GM19025 (cell line): ENCODE results near the gene BEND3.
A peak's percentile ranks its signal among the peaks of the same experiment; 100 is the strongest.
"Not testable (repeated sequence)": the region's sequence is repeated elsewhere in the genome, so short reads cannot be mapped to it uniquely, and the experiment has no call there.

Experiments used
- ATAC-seq: cut with Tn5 transposase; IDR thresholded peaks from one replicate; pipeline ENCODE4 v1.9.1; 2021; ENCODE audit warnings: mild to moderate bottlenecking, low read depth, moderate library complexity; ENCODE audit not compliant: unreplicated experiment

The BEND3 gene

DNA sequence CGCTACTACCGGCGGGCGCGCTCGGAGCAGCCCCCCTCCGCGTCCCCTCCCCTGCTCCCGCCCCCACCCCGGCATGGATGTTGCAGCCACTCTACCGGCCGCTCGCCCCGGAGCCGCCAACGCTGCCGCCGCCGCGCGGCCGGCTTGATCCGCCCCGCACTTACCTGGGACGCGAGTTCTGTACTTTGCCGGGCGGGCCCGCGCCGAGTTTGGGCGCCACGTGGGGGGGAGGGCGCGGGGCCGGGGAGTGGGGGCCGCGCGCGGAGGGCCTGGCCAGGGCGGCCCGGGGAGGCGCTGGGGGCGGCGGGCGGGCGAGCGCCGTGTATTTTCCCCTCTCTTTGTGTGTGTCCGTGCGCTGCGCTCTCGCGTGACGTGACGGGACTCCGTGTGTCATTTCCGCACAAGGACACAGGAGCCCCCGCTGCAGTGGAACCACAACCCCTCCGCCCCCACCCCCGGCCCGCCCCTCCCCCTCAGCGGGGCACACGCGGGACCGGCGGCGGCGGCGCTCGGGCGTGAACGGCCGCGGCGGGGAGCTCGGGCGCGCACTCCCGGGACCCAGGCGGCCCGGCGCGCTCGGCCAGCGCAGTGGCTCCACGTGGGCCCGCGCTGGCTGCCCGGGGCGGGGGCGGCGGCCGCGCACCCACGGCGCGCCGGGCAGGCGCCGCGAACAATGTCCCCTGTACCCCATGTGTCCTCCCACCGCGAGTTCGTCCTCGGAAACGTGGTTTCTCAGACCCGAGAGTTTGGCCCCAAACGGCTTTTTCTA, at the start of gene BEND3:
Gene BEND3, minus strand, starts transcription at position 590 of the 769 bp plus-strand sequence. CDS start 16,230 bp downstream, outside the sequence.
- peak; percentile 31 for ATAC-seq

DNA sequence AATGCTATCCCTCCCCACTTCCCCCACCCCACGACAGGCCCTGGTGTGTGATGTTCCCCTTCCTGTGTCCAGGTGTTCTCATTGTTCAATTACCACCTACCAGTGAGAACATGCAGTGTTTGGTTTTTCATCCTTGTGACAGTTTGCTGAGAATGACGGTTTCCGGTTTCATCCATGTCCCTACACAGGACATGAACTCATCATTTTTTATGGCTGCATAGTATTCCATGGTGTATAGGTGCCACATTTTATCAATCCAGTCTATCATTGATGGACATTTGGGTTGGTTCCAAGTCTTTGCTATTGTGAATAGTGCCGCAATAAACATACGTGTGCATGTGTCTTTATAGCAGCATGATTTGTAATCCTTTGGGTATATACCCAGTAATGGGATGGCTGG, 49.0 kb upstream of the BEND3 start:
- ATAC-seq: not testable (repeated sequence)

DNA sequence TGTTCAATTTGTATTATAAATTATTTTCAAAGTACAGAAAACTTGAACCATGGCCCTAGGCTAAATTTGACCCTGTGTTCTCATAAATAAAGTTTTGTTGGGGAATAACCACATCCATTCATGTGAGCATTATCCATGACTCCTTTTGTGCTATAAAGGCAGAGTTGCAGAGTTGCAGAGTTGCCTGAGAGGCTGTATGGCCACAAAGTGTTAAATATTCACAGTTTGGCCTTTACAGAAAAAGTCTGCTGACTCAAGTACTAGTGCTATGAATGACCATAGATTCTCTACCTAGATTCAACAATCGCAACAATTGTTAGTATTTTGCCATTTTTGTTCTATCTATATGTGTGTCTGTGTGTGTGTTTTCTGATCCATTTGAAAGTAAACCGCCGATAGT, 46.2 kb upstream of the BEND3 start:
- ATAC-seq: no peak

DNA sequence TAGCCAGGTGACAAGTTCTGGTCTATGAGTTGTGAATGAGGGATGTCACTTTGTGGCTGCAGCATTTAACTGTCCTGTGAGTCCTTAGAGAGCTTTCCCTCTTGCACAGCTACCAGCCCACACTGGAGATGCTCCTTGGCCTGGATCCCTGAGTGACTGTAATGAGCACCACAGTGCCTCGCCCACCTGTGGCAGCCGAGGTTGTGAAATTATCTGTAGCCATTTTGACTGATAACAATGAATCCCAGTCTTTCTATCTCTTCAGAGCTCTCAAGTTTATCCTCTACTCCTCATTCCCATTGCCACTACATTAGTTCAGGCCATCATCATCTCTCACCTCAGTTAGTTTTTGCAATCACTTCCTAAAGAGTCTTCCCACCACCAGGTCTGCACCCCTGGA, 41.3 kb upstream of the BEND3 start:
- ATAC-seq: no peak

DNA sequence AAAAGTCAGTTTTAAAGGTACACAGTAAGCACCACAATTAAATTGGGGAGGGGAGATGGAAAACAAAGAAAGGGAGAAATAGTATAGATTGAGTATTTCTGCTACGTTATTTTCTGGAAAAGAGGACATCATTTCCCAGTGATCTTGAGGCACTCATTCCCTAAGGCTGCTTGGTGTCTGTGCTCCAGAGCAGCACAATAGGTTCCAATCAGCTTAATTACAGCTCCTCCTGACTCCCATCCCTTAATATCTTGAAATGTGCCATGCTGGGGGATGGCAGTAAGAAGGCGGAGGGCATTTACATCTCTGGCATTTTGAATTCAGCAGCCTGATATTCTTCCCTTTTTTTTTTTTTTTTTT, 39.5 kb upstream of the BEND3 start:
- no peak for ATAC-seq

DNA sequence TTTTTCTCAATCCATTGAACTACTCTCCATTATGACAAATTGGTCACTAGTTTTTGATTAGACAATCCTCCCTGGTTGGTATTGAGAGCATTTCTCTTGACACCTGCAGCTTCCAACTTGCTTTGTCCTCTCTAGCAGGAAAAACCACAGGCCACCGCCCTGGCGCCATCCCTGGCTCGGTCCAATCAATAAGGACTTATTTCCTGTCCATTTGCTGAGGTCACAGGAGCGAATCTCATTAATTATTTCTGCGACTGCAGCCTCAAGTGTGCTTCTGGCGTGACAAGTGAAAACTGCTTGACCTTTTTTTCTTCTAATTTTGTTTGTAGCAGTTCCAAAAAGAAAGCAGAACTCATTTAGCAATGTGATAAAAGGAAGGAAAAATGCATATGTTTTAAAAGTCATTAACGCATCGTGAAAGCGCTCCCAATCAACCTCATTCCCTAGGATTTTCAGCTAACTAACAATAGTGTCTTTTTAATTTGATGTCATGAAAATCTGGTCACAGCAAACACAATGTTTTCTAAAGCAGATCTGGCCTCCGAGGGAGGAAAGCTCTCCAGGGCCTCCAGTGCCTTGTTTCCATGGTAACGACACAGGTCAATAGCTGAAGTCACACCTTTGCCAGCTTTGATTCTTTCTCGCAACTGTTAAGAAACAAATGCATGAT, 39.0 kb upstream of the BEND3 start:
- ATAC-seq: no peak

DNA sequence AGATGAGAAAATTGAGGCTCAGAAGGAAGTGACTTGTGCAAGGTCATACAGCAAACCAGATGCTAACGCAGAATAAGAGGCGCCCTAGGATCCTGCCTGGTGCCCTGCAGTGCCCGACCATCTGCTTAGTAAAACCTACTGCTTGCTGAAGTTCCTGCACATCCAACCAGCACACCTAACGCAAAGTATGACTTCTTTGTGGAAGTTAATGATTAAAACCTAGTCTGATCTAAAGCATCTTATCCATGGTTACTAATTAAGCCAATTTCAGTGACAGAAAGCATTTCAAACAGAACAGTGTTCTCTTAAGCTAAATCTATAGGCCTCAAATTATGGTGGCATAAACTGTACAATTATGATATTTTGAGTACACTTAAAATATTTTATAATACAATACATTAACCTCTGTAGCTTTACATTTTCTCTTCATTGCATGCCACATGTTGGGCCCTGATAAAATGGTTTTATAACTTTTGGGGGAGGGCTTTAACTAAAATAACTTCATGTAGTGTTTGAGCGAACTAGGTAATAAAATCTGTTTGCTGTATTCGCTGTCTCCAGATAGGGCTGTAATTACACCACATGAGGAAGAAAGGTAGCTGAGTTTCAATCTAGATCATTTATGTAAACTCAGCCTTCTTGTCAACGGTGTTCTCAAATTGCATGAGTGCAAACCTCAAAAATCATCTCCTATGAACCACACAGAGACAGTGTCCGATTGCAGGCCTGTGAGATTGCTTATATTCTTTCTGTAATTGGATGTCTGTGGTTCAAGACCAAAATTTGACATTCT, 37.5 kb upstream of the BEND3 start:
- ATAC-seq: no peak

DNA sequence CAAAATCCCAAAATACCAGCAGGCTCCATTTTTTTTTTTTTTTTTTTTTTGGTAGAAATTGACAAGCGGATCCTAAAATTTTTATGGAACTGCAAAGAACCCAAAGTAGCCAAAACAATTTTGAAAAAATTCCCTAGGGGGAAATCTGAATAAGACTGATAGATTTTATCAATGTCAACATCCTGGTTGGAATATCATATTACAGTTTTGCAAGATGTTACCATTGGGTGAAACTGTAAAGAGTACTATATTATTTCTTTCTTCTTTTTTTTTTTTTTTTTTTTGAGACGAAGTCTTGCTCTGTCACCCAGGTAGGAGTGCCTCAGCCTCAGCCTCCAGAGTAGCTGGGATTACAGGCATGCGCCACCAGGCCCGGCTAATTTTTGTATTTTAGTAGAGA, 29.4 kb upstream of the BEND3 start:
- no peak for ATAC-seq

DNA sequence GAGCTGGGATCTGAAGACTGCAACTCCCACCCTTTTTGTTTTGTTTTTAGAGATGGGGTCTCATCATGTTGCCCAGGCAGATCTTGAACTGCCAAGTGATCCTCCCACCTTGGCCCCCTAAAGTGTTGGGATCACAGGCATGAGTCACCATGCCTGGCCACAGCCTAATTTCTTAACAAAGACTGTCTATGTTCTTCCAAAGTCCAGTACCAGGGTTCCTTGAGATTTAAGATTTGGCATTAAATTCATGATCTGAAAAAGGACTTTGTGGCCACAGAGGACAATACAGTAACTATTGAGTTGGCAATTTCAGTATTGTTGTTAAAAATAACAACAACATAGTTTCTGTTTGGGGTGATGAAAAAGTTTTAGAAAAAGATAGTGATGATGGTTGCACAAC, 28.7 kb upstream of the BEND3 start:
- ATAC-seq: no peak

DNA sequence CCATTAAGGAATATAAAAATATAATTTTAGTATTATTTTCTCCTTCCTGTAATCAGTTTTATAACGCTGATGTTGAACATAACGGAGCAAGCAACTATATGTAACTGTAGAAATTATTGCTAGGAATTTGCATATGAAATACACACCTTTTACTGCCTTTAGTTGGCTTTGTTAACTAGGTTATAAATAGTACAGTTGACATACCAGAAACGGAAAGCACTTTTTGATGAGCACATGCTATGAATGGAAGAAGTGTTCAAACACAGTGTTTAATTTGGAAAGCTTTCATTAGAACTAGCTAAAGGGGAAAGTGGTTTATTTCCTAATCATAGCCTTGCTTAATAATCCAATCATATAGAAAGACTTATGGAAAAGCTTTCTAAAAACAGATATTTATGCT, 25.3 kb upstream of the BEND3 start:
- no peak for ATAC-seq

DNA sequence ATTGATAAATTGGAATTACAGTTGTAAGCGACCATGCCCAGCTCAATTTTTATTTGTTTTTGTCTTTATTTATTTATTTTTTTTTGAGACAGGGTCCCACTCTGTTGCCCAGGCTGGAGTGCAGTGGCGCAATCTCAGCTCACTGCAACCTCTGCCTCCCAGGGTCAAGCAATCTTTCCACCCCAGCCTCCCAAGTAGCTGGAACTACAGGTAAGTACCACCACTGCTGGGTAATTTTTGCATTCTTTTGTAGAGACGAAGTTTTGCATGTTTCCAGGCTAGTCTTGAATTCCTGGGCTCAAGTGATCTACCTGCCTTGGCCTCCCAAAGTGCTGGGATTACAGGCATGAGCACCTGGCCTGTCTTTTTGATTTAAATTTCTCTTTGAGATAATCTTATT, 21.0 kb upstream of the BEND3 start:
- ATAC-seq: not testable (repeated sequence)

DNA sequence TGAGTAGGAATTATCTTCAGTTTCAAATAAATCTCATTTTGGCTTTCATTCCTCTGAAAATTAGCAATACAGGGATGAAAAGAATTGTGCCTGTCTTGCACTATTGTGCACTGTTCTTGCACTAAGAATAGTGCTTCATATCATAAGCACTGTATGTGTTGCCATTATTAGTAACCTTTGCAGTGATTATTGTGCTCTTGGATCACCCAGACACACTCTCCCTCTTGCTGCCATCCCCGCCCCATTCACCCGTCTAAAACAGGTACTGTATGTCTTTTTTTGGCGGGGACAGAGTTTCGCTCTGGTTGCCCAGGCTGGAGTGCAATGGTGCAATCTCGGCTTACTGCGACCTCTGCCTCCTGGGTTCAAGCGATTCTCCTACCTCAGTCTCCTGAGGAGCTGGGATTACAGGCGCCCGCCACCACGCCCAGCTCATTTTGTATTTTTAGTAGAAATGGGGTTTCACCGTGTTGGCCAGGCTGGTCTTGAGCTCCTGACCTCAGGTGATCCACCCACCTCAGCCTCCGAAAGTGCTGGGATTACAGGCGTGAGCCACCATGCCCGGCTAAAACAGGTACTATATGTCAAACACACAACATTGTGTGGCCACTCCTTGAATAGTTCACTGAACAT, 19.8 kb upstream of the BEND3 start:
- ATAC-seq: not testable (repeated sequence)

DNA sequence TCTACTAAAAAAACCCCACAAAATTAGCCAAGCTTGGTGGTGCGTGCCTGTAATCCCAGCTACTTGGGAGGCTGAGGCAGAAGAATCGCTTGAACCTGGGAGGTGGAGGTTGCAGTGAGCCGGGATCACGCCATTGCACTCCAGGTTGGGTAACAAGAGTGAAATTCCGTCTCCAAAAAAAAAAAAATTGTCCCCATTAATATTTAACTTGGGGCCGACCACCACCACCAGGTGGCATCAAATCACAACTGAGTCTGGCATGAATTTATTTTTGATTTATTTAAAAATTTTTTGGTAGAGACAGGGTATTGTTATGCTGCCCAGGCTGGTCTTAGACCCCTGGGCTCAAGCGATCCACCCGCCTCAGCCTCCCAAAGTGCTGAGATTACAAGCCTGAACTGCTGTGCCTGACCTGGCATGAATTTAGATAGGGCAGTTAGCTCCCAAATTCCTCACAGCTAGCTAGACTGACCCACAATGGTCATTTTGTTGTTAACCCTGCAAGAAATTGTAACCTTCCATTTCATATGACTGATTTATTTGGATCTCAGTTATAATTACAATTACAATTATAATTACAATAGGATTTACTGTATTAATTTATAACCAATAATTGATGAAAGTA, 17.1 kb upstream of the BEND3 start:
- ATAC-seq: no peak

DNA sequence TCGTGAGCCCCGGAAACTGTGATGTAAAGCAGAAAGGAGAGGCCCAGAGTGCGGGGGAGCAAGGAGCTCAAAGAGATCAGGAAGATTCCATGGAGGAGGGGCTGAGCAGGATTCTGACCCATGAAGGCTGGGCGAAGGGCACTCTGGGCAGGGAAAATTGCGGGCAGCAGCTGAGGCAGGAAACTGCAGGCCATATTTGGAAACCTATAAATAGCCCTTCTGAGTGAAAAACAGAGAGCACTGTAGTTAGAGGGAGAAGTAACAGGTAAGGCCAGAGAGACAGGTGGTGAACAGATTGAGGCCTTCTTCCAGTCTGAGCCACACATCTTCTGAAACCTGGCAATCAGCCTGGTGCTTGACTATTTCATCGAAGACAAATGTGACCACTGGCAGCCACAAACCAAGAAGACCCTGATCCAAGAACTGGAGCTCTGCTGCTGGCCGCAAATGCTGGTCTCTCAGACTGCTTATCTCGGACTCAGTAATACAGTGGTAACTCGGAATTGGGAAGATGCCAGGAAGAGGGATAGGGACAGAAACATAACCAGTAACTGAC, 14.1 kb upstream of the BEND3 start:
- no peak for ATAC-seq

DNA sequence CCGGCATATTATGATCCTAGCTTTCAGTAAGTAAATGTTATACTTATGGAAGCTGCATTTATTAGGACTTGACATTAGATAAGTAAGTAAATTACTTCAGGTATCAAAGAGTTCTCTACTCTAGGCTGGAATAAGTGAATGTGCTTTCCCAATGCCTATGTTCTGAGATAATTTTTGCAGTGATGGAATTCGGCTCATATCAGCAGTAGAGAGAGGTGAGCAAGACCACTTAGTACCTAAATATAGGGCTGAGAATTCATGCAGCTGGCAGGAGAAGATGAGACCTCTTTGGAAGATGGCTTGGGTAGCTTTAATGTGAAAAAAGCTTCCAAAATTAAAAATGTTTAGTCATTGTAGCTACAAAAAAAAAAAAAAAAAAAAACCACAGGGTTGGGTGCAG, 13.3 kb upstream of the BEND3 start:
- ATAC-seq: no peak

DNA sequence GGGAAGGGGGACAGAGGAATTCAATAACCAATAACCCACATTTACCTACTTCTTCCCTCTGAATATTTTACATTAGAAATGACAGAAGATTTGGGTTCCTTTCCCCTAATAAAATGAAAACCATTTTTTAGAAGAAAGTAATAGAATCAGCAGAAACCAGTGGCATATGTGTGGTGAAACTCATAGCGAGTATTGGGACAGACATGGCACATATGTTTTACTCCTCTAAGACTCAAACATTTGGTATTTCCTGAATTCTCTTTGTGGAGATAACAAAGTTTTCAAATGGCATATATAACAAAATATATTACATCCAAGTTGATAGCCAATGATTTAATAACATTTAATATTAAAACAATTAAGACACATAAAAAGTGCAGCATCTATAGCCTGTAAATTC, 12.9 kb upstream of the BEND3 start:
- ATAC-seq: no peak

DNA sequence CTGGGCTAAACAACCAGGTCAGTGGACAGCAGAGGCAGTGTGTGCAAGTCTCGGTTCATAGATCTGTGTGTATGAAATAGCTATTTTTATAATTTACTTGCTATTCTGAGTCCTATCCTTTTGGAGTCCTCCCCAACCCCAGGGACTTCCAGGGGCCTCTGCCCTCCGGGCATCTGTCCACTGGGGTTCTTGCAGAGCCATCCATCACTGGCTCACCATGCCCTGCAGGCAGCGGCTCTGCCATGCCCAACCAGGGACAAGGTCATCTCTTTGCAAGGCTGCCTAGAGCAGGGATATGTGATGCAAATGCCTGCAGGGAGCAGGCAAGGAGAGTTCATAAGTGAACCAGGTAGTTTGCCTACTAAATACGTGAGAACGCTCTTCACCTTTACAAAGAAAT, 10.5 kb upstream of the BEND3 start:
- ATAC-seq: no peak

DNA sequence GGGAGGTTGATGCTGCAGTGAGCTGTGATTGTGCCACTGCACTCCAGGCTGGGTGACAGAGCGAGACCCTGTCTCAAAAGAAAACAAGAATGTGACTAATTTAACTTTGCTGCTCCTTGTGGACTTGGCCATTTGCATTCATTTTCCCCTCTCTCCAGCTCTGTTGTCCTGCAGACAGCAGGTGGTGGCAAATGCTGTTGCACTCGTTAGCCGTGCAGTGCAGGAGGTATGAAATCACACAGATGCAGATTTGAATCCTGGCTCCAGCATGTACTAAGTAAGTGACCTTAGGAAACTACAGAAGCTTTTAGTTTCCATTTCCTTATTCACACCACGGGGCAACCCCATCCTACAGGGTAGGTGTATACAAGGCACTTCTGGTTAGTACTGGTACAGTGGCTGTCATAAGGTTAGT, 9.6 kb upstream of the BEND3 start:
- peak; percentile 71 for ATAC-seq

DNA sequence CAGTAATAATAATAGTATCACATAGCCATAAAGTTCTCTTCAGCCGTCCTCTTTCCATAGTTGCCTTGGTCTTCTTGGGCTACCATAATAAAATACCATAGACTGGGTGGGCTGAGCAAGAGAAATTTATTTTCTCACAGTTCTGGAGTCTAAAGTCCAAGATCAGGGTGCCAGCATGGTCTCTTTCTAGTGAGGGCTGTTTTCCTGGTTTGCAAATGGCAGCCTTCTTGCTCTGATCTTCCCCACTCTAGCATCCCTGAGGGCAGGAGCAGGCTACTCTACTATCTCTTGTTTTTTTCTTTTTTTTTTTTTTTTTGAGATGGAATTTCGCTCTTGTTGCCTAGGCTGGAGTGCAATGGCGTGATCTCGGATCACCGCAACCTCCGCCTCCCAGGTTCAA, 8.2 kb upstream of the BEND3 start:
- no peak for ATAC-seq

DNA sequence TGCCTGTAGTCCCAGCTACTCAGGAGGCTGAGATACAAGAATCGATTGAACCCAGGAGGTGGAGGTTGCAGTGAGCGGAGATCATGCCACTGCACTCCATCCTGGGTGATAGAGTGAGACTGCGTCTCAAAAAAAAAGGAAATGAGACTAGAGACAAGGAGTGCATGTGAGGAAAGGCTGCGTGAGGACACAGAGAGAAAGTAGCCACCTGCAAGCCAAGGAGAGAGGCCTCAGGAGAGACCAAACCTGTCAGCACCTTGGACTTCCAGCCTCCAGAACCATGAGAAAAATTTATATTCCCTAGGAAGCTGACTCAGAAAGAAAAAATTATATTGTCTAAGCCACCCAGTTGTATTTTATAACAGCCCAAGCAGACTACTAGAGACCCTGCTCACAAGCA, 7.4 kb upstream of the BEND3 start:
- no peak for ATAC-seq
